Sigmoid colon (tissue), 7 donors: ENCODE results near the gene CEP57. TPM values are rescaled to one million over a fixed set of nuclear protein-coding genes. Genes with fewer than 3 reads are reported as not detected.

ENCODE experiments used
- DNase-seq: peaks from one replicate; pipeline ENCODE4 v3.0.0-alpha.2; 2019
- H3K27ac ChIP-seq, 4 donors: fragments of 200-600 bp; sonication (generic); one replicate each; pipeline ENCODE4 v1.5.1; 2016 to 2019; ENCODE audit warnings: mild to moderate bottlenecking in 1 of 4
- H3K27me3 ChIP-seq, 3 donors: fragments of 200-600 bp; sonication (generic); one replicate each; pipeline ENCODE4 v1.5.1; 2019; ENCODE audit warnings: mild to moderate bottlenecking in 1 of 3
- H3K36me3 ChIP-seq, 4 donors: fragments of 200-600 bp; sonication (generic); one replicate each; pipeline ENCODE4 v1.5.1; 2016 to 2019
- H3K4me1 ChIP-seq, 4 donors: fragments of 200-600 bp; sonication (generic); one replicate each; pipeline ENCODE4 v1.5.1; 2017 to 2019
- H3K4me3 ChIP-seq, 4 donors: fragments of 200-600 bp; sonication (generic); one replicate each; pipeline ENCODE4 v1.5.1; 2017 to 2019; ENCODE audit warnings: mild to moderate bottlenecking in 2 of 4, moderate library complexity in 1 of 4
- H3K9me3 ChIP-seq, 4 donors: fragments of 200-600 bp in 3 of 4; sonication (generic) in 3 of 4; one replicate each; pipeline versions ENCODE4 v1.5.1 to v1.6.1; 2013 to 2019
- CTCF ChIP-seq, 4 experiments: fragments of 450-650 bp in 3 of 4; fragments of 200-600 bp in 1 of 4; IDR thresholded peaks; one replicate each; pipeline ENCODE4 v1.5.1; 2016 to 2019; ENCODE audit warnings: antibody characterized with exemption in 4 of 4, mild to moderate bottlenecking in 3 of 4, moderate library complexity in 2 of 4
- EP300 ChIP-seq, 4 donors: sonication (generic); formaldehyde crosslinking; IDR thresholded peaks; one replicate each; pipeline ENCODE4 v1.6.1; 2017; ENCODE audit warnings: antibody characterized with exemption in 4 of 4
- POLR2A ChIP-seq, 2 donors: fragments of 450-650 bp; IDR thresholded peaks; one replicate each; pipeline ENCODE4 v1.6.1; 2016; ENCODE audit warnings: antibody characterized with exemption in 2 of 2, mild to moderate bottlenecking in 2 of 2, moderate library complexity in 2 of 2
- POLR2AphosphoS5 ChIP-seq, 4 donors: sonication (generic); formaldehyde crosslinking; IDR thresholded peaks; one replicate each; pipeline ENCODE4 v1.6.1; 2017; ENCODE audit warnings: antibody characterized with exemption in 4 of 4
- WGBS, 2 donors: extraction: QIAGEN DNeasy Blood & Tissue Kit; methylation state at CpG; one replicate each; pipeline ENCODE4 v1.1.7; 2013; 5-methylcytosine and 5-hydroxymethylcytosine counted together
- intact Hi-C: fragments of 100-400 bp; cut with DNase I; formaldehyde crosslinking; loops from one replicate; pipeline ENCODE4 v1.15.1; 2023
- polyA plus RNA-seq, 3 donors: library from polyadenylated mRNA; stranded (reverse); fragments of 200-250 nt; gene quantifications; one replicate each; pipeline ENCODE4 v1.2.3, GENCODE V29; 2013
- total RNA-seq, 4 donors: library from RNA; depleted of rRNA; stranded (reverse); fragments of >200 nt; gene quantifications; one replicate each; pipeline ENCODE4 v1.1.0, GENCODE V29; 2016
- donor health status: healthy with polysubstance abuse.
- donor health status: Bipolar disorder and iron deficiency.
- donor health status: healthy.

The CEP57 gene
- total and polyA plus RNA-seq, 7 donors, result 15.0 to 71.3 (median 35.8) TPM

- peaks cover 0 to 31% (median 0%) of the 10 kb centered on the region in 4 donors for H3K36me3 ChIP-seq
- no peak overlapping the region for H3K27ac ChIP-seq
- WGBS, 2 donors, result 95 to 96% methylated on average over 2 of the region's 2 CpGs
- DNase-seq, result no peak
- TF ChIP-seq CTCF (IDR thresholded peaks at IDR 0.05), result no peak
- no peak for TF ChIP-seq POLR2AphosphoS5 (IDR thresholded peaks at IDR 0.05)
- no peak for TF ChIP-seq EP300 (IDR thresholded peaks at IDR 0.05)
- TF ChIP-seq POLR2A (IDR thresholded peaks at IDR 0.05), result no peak
- H3K4me1 ChIP-seq, result no peaks in the 10 kb centered on the region
- H3K9me3 ChIP-seq, result no peaks in the 10 kb centered on the region
- intact Hi-C loops, result no loop called here
- H3K27me3 ChIP-seq, result no peaks in the 10 kb centered on the region
- no peak overlapping the region for H3K4me3 ChIP-seq
Observed at GRCh38 chr11:95816037-95816436, 25.7 kb downstream of the CEP57 start.

- intact Hi-C loops, result no loop called here
- Histone ChIP-seq H3K27ac (no peak overlapping the region), H3K36me3 (peaks cover 0 to 52% (median 0%) of the 10 kb centered on the region in 4 donors), H3K4me1 (no peaks in the 10 kb centered on the region), H3K9me3 (no peaks in the 10 kb centered on the region), H3K27me3 (no peaks in the 10 kb centered on the region), H3K4me3 (no peak overlapping the region)
- no peak for DNase-seq
- 52 to 77% methylated on average over 2 of the region's 2 CpGs for WGBS, 2 donors
- no peak for TF ChIP-seq POLR2A (IDR thresholded peaks at IDR 0.05)
- TF ChIP-seq EP300 (IDR thresholded peaks at IDR 0.05), result no peak
- TF ChIP-seq POLR2AphosphoS5 (IDR thresholded peaks at IDR 0.05), result no peak
- TF ChIP-seq CTCF (IDR thresholded peaks at IDR 0.05), result no peak
Observed at GRCh38 chr11:95821640-95822039, 31.3 kb downstream of the CEP57 start.

GRCh38 chr11:95827696-95828095 is 37.4 kb downstream of the CEP57 start:
- Histone ChIP-seq H3K4me3 (no peak overlapping the region), H3K36me3 (peaks cover 0 to 76% (median 4%) of the 10 kb centered on the region in 4 donors), H3K27ac (no peak overlapping the region), H3K4me1 (no peaks in the 10 kb centered on the region), H3K9me3 (no peaks in the 10 kb centered on the region), H3K27me3 (no peaks in the 10 kb centered on the region)
- no peak for TF ChIP-seq EP300 (IDR thresholded peaks at IDR 0.05)
- no peak for TF ChIP-seq POLR2A (IDR thresholded peaks at IDR 0.05)
- TF ChIP-seq POLR2AphosphoS5 (IDR thresholded peaks at IDR 0.05), result no peak
- TF ChIP-seq CTCF (IDR thresholded peaks at IDR 0.05), result no peak
- 89 to 94% methylated on average over 4 of the region's 4 CpGs for WGBS, 2 donors
- DNase-seq, result no peak
- intact Hi-C loops, result no loop called here

GRCh38 chr11:95829580-95830259 is 39.4 kb downstream of the CEP57 start:
- intact Hi-C loops, result loop anchor here (10.0 kb wide), 1 partner anchor 515 kb away; the partner anchor contains the start of gene MAML2
- Histone ChIP-seq H3K9me3 (no peaks in the 10 kb centered on the region), H3K36me3 (peaks cover 0 to 81% (median 7%) of the 10 kb centered on the region in 4 donors), H3K27me3 (no peaks in the 10 kb centered on the region), H3K4me3 (no peak overlapping the region), H3K4me1 (no peaks in the 10 kb centered on the region), H3K27ac (no peak overlapping the region)
- WGBS, 2 donors, result 96% methylated on average over 1 of the region's 1 CpG
- TF ChIP-seq EP300 (IDR thresholded peaks at IDR 0.05) (no peak), POLR2A (IDR thresholded peaks at IDR 0.05) (no peak), CTCF (IDR thresholded peaks at IDR 0.05) (no peak), POLR2AphosphoS5 (IDR thresholded peaks at IDR 0.05) (no peak)
- no peak for DNase-seq
